Measurements from ENCODE around the gene PSMD11.

DNA sequence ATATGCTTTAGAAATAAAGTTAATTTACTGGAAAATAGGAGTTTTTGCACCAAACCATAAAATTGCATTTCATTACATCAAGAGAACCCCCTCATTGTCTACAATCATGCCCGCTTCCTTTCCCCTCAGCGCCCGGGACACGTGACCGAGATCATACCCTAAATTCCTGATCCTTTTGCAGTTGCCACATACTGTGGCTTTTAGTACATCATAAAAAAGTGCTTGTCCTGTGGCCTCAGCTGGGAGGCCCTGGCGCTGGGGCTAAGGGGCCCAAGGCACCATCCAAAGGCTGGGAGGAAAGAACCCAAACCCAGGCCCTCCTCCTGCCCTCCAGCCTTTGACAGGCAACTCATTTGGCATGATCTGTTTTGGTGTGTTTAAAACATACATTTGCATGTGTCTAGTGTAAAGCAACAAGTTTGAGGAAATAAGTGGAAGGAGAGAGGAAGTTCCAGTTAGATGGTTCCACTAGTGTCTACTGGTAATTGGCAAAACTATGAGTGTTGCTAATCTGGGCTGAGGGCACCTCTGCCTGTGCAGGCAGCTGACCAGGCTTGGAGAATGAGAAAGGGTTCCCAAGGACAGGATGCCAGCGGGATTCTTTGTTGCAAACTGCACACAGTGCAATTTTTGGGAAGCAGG is 48.5 kb downstream of the PSMD11 start:
- TF ChIP-seq CTCF (IDR thresholded peaks at IDR 0.05) (no peak), POLR2A (IDR thresholded peaks at IDR 0.05) (no peak)

Measured in uterus (tissue), 2 donors.